ENCODE measurements around the gene VRK1. TPM values are rescaled to one million over a fixed set of nuclear protein-coding genes. Genes with fewer than 3 reads are reported as not detected.

Gene VRK1
- polyA plus RNA-seq, 1 of the 3 experiments (the other 2 are of a cell fraction): 9.1 TPM

DNA sequence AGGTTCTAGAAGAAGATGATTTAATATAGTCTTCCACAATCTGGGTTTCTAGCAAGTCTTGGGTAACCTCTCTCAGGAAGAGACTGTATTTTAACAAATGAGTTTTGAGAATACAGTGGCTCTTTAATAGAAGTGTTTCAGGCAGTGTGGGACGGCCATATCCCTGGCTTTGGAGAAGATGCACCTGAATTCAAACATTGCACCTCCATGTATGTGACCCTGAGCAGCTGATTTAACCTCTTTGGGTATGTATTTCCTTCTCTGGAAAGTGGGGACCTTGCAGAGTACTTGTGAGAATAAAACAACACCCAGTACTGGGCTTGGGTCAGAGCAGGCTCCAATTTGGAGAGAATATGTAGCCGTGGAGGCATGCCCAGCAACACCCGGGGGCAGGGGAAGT is 15.8 kb upstream of the VRK1 start (continued):
- TF ChIP-seq, protein P1, sequence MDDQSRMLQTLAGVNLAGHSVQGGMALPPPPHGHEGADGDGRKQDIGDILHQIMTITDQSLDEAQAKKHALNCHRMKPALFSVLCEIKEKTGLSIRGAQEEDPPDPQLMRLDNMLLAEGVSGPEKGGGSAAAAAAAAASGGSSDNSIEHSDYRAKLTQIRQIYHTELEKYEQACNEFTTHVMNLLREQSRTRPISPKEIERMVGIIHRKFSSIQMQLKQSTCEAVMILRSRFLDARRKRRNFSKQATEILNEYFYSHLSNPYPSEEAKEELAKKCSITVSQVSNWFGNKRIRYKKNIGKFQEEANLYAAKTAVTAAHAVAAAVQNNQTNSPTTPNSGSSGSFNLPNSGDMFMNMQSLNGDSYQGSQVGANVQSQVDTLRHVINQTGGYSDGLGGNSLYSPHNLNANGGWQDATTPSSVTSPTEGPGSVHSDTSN (IDR thresholded peaks at IDR 0.05): no peak
- TF ChIP-seq TEAD4 (IDR thresholded peaks at IDR 0.05; ENCODE audit: borderline replicate concordance, insufficient read depth) (no peak), CHD2 (IDR thresholded peaks at IDR 0.05; ENCODE audit: low read length, partially characterized antibody) (no peak), FOXJ3 (CRISPR knock-in tag; IDR thresholded peaks at IDR 0.05) (no peak), RAD21 (IDR thresholded peaks at IDR 0.05; ENCODE audit: low read length) (no peak), JUND (IDR thresholded peaks at IDR 0.05) (no peak)
- TF ChIP-seq, protein P2, sequence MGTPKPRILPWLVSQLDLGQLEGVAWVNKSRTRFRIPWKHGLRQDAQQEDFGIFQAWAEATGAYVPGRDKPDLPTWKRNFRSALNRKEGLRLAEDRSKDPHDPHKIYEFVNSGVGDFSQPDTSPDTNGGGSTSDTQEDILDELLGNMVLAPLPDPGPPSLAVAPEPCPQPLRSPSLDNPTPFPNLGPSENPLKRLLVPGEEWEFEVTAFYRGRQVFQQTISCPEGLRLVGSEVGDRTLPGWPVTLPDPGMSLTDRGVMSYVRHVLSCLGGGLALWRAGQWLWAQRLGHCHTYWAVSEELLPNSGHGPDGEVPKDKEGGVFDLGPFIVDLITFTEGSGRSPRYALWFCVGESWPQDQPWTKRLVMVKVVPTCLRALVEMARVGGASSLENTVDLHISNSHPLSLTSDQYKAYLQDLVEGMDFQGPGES (IDR thresholded peaks at IDR 0.05; ENCODE audit: low read depth, low read length): no peak
- TF ChIP-seq, protein P3, sequence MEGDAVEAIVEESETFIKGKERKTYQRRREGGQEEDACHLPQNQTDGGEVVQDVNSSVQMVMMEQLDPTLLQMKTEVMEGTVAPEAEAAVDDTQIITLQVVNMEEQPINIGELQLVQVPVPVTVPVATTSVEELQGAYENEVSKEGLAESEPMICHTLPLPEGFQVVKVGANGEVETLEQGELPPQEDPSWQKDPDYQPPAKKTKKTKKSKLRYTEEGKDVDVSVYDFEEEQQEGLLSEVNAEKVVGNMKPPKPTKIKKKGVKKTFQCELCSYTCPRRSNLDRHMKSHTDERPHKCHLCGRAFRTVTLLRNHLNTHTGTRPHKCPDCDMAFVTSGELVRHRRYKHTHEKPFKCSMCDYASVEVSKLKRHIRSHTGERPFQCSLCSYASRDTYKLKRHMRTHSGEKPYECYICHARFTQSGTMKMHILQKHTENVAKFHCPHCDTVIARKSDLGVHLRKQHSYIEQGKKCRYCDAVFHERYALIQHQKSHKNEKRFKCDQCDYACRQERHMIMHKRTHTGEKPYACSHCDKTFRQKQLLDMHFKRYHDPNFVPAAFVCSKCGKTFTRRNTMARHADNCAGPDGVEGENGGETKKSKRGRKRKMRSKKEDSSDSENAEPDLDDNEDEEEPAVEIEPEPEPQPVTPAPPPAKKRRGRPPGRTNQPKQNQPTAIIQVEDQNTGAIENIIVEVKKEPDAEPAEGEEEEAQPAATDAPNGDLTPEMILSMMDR (IDR thresholded peaks at IDR 0.05): no peak
- TF ChIP-seq, protein P4, sequence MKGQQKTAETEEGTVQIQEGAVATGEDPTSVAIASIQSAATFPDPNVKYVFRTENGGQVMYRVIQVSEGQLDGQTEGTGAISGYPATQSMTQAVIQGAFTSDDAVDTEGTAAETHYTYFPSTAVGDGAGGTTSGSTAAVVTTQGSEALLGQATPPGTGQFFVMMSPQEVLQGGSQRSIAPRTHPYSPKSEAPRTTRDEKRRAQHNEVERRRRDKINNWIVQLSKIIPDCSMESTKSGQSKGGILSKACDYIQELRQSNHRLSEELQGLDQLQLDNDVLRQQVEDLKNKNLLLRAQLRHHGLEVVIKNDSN (IDR thresholded peaks at IDR 0.05; ENCODE audit: borderline replicate concordance, low read depth): no peak

DNA sequence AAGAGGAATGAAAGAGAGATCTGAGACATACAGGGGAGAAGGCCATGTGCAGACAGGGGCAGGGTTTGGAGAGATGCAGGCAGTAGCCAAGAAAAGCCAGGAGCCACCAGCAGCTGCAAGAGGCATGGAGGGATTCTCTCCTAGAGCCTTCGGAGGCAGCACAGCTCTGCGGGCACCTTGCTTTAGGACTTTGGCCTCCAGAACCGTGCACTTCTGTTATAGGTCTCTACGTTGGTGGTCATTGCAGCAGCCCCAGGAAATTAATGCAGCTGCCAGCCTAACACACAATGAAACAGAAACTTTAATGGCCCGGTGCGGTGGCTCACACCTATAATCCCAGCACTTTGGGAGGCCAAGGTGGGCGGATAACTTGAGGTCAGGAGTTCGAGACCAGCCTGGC is 14.7 kb upstream of the VRK1 start:
- POLR2A ChIA-PET: no interaction called here
- Histone ChIP-seq H3K9me2 (no peaks in the 10 kb centered on the region), H3K9ac (no peak overlapping the region), H2AFZ (ENCODE audit: low read depth) (no peak overlapping the region), H3K79me2 (ENCODE audit: insufficient read depth) (no peaks in the 10 kb centered on the region), H3K36me3 (replicated peaks in 1 of 2; ENCODE audit: control insufficient read depth in 1 of 2, insufficient read depth in 2 of 2, low read length in 1 of 2) (no peaks in the 10 kb centered on the region), H3K27me3 (ENCODE audit: insufficient read depth) (no peaks in the 10 kb centered on the region; the same call in 1 of the 2 replicates), H3K27ac (ENCODE audit: low read depth in 2 of 2, low read length in 1 of 2) (no peak overlapping the region), H3F3A (replicated peaks; ENCODE audit: insufficient read depth) (no peaks in the 10 kb centered on the region), H3K9me3 (no peaks in the 10 kb centered on the region), H4K20me1 (ENCODE audit: insufficient read depth) (no peaks in the 10 kb centered on the region), H3K4me1 (ENCODE audit: control insufficient read depth in 1 of 2, insufficient read depth in 2 of 2, low read depth in 1 of 2, low read length in 1 of 2) (no peaks in the 10 kb centered on the region), H3K4me2 (no peak overlapping the region), H3K4me3 (ENCODE audit: low read depth in 2 of 2, low read length in 1 of 2) (no peak overlapping the region)
- CTCF ChIA-PET: no interaction called here
- 74% methylated on average over 4 of the region's 8 CpGs for WGBS (ENCODE audit: low lambda C conversion rate)
- TF ChIP-seq EP300 (IDR thresholded peaks at IDR 0.05; ENCODE audit: borderline replicate concordance in 1 of 2, low read depth in 1 of 2, low read length in 1 of 2) (no peak), RCOR1 (IDR thresholded peaks at IDR 0.05; ENCODE audit: low read length) (no peak), RFX5 (IDR thresholded peaks at IDR 0.05; ENCODE audit: low read length) (no peak), TEAD4 (IDR thresholded peaks at IDR 0.05; ENCODE audit: borderline replicate concordance, insufficient read depth) (no peak), NFIC (IDR thresholded peaks at IDR 0.05; ENCODE audit: borderline replicate concordance) (no peak), MXI1 (IDR thresholded peaks at IDR 0.05; ENCODE audit: low read depth, low read length) (no peak), FOXM1 (IDR thresholded peaks at IDR 0.05; ENCODE audit: low read depth) (no peak)
- TF ChIP-seq, protein P1 (IDR thresholded peaks at IDR 0.05): no peak
- TF ChIP-seq, protein P2 (IDR thresholded peaks at IDR 0.05; ENCODE audit: low read depth, low read length): no peak
- no peak for DNase-seq

All from SK-N-SH (cell line).